ENCODE measurements around the gene DUSP6. TPM values are rescaled to one million over a fixed set of nuclear protein-coding genes. Genes with fewer than 3 reads are reported as not detected.

DUSP6 gene
- total and polyA plus RNA-seq, 2 of the 13 experiments (the other 11 are each of a cell fraction or from before 2014, with no cell fraction given): 40.9 to 161 TPM

GRCh38 chr12:89351489-89352241 lies 636 bp downstream of the DUSP6 start (continued):
- TF ChIP-seq ARID5B (CRISPR knock-in tag; IDR thresholded peaks at IDR 0.05): no peak
- TF ChIP-seq ZNF776 (CRISPR knock-in tag; IDR thresholded peaks at IDR 0.05): peak; percentile 28; the same call in 1 of the 2 replicates
- TF ChIP-seq ARNTL (CRISPR knock-in tag; IDR thresholded peaks at IDR 0.05): peak; percentile 52; the same call in 1 of the 2 replicates
- peak; percentile 14 for TF ChIP-seq HNRNPLL (IDR thresholded peaks at IDR 0.05; ENCODE audit: low read depth, low read length, poor library complexity, severe bottlenecking)
- TF ChIP-seq HNF1A (IDR thresholded peaks at IDR 0.05; ENCODE audit: low read depth): no peak
- peak; percentile 74 for TF ChIP-seq HNF1A (CRISPR knock-in tag; IDR thresholded peaks at IDR 0.05; ENCODE audit: borderline replicate concordance)
- no peak for TF ChIP-seq ZNF614 (CRISPR knock-in tag; IDR thresholded peaks at IDR 0.05; ENCODE audit: borderline replicate concordance)
- peak; percentile 71 for TF ChIP-seq ZNF768 (CRISPR knock-in tag; IDR thresholded peaks at IDR 0.05)
- TF ChIP-seq ZBTB7A (CRISPR knock-in tag; IDR thresholded peaks at IDR 0.05): 0 out of 2 replicates have a peak, but pooled peaks have one; percentile 19
